ENCODE data around the gene DEFB112. TPM values are rescaled to one million over a fixed set of nuclear protein-coding genes. Genes with fewer than 3 reads are reported as not detected.
A peak's percentile ranks its signal among the peaks of the same experiment; 100 is the strongest.

Gene DEFB112
- total and polyA plus RNA-seq, 2 donors (not counting 1 experiment from before 2014, with no cell fraction given): not detected

DNA sequence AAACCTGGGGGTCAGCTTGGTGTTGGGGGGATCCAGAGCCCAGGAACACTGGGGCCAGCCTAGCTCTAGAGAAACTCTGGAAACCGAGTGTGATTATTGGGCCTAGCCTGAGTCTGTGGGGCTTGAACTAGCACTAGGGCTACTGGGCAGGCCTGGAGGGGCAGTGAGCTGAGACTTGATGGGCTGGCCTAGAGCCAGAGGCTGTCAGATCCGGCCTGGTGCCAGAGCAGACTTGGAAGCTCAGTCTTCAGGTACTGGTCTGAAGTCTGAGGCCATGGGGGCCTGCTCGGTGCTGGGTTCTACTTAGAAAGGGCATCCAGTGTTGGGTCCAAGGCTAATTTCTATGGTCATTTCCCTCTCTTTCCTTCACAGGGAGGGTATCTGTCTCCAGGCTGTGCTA lies 2.7 kb downstream of the DEFB112 start:
- Histone ChIP-seq H3K27ac (ENCODE audit: insufficient read depth, low read length) (no peak overlapping the region), H3K79me2 (ENCODE audit: control insufficient read depth, insufficient read depth, low read length) (no peaks in the 10 kb centered on the region), H4K20me1 (ENCODE audit: control insufficient read depth, extremely low read depth, insufficient read depth, low read length) (no peaks in the 10 kb centered on the region), H3K36me3 (ENCODE audit: control insufficient read depth, insufficient read depth, low read length) (no peaks in the 10 kb centered on the region), H3K9ac (ENCODE audit: insufficient read depth, low read length) (no peak overlapping the region), H2AFZ (ENCODE audit: low read length) (no peak overlapping the region), H3K4me1 (ENCODE audit: control insufficient read depth, extremely low read depth, insufficient read depth, low read length) (no peaks in the 10 kb centered on the region), H3K4me3 (replicated peaks in 1 of 4; ENCODE audit: control extremely low read depth in 1 of 4, insufficient read depth in 1 of 4, low read depth in 3 of 4, low read length in 4 of 4) (no peak overlapping the region), H3K27me3 (ENCODE audit: control insufficient read depth, insufficient read depth, low read length) (no peaks in the 10 kb centered on the region), H3K9me3 (ENCODE audit: control insufficient read depth, insufficient read depth, low read depth, low read length) (no peaks in the 10 kb centered on the region), H3K4me2 (ENCODE audit: extremely low read depth, insufficient read depth, low read length) (no peak overlapping the region)
- TF ChIP-seq EZH2 (IDR thresholded peaks at IDR 0.05; ENCODE audit: low read length, missing control alignments): no peak
- TF ChIP-seq, protein P1, sequence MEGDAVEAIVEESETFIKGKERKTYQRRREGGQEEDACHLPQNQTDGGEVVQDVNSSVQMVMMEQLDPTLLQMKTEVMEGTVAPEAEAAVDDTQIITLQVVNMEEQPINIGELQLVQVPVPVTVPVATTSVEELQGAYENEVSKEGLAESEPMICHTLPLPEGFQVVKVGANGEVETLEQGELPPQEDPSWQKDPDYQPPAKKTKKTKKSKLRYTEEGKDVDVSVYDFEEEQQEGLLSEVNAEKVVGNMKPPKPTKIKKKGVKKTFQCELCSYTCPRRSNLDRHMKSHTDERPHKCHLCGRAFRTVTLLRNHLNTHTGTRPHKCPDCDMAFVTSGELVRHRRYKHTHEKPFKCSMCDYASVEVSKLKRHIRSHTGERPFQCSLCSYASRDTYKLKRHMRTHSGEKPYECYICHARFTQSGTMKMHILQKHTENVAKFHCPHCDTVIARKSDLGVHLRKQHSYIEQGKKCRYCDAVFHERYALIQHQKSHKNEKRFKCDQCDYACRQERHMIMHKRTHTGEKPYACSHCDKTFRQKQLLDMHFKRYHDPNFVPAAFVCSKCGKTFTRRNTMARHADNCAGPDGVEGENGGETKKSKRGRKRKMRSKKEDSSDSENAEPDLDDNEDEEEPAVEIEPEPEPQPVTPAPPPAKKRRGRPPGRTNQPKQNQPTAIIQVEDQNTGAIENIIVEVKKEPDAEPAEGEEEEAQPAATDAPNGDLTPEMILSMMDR (conservative IDR thresholded peaks at IDR 0.05 in 1 of 2, IDR thresholded peaks at IDR 0.05 in 1 of 2; ENCODE audit: low read depth in 1 of 2, low read length in 2 of 2): no peak
- no peak for DNase-seq (ENCODE audit: low read depth in 2 of 2)

DNA sequence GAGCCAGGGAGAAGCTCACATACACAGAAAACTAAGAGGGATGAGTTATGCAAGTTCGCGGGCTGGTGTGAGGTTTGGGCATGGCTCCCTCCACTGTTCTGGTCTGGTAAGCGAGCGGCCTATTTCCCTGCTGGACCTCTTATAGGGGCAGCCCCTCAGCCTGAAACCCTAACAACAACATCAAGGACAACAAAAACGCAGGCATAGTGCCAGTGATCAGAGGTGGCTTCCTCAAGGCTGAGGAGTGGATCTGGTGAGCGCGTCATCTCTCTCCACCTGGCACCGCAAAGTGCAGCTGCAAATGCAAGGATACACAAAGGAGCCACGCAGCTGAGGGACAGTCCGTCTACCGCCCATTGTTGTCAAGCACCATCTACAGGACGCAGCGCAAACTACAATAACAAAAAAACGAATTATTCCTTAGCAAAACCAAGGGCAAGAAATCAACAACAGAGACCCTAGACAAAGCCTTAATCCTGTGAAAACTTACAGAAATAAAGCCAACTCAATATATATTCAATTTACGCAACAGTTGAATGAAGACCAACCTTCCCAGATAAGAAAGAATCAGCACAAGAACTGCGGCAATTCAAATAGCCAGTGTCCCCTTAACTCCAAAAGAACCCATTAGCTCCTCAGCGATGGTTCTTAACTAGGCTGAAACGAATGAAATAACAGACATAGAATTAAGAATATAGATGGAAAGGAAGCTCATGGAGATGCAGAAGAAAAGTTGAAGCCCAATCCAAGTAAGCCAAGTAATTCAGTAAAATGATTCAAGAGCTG lies 18.8 kb downstream of the DEFB112 start:
- Histone ChIP-seq H3K4me1 (ENCODE audit: control insufficient read depth, extremely low read depth, insufficient read depth, low read length) (no peaks in the 10 kb centered on the region), H3K4me3 (replicated peaks in 1 of 4; ENCODE audit: control extremely low read depth in 1 of 4, insufficient read depth in 1 of 4, low read depth in 3 of 4, low read length in 4 of 4) (no peak overlapping the region), H3K27me3 (ENCODE audit: control insufficient read depth, insufficient read depth, low read length) (no peaks in the 10 kb centered on the region), H3K4me2 (ENCODE audit: extremely low read depth, insufficient read depth, low read length) (no peak overlapping the region), H3K9ac (ENCODE audit: insufficient read depth, low read length) (no peak overlapping the region), H3K9me3 (ENCODE audit: control insufficient read depth, insufficient read depth, low read depth, low read length) (no peaks in the 10 kb centered on the region), H3K27ac (ENCODE audit: insufficient read depth, low read length) (no peak overlapping the region), H4K20me1 (ENCODE audit: control insufficient read depth, extremely low read depth, insufficient read depth, low read length) (no peaks in the 10 kb centered on the region), H2AFZ (ENCODE audit: low read length) (no peak overlapping the region), H3K36me3 (ENCODE audit: control insufficient read depth, insufficient read depth, low read length) (no peaks in the 10 kb centered on the region), H3K79me2 (ENCODE audit: control insufficient read depth, insufficient read depth, low read length) (no peaks in the 10 kb centered on the region)
- peak in 1 of 2 donors; percentile 21 for DNase-seq (ENCODE audit: low read depth in 2 of 2)
- TF ChIP-seq, protein P1 (conservative IDR thresholded peaks at IDR 0.05 in 1 of 2, IDR thresholded peaks at IDR 0.05 in 1 of 2; ENCODE audit: low read depth in 1 of 2, low read length in 2 of 2): peak in 1 of 2 donors; percentile 48
- TF ChIP-seq EZH2 (IDR thresholded peaks at IDR 0.05; ENCODE audit: low read length, missing control alignments): no peak

DNA sequence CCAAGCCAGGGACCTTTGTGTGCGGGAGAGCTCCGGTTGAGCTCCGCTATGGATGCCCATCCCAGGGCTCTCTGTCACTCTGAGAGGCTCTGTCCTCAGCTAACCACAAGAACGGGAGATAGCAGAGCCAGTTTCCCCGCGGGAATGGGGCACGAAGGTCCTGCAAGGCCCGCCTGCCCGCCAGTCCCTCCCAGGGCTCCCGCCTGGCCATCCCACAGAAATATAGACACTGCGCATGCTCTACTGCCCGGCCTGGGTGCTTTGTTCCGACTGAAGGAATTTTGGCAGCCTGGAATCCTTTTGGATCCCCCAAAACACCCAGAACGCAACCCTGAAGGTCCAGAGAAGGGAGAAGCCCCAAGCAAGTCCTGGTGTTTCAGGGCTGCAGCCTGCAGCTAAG lies 19.4 kb downstream of the DEFB112 start:
- H3K9me3 ChIP-seq (ENCODE audit: control insufficient read depth, insufficient read depth, low read depth, low read length): no peaks in the 10 kb centered on the region
- no peak for DNase-seq (ENCODE audit: low read depth in 2 of 2)
- no peak overlapping the region for H3K9ac ChIP-seq (ENCODE audit: insufficient read depth, low read length)
- no peaks in the 10 kb centered on the region for H3K4me1 ChIP-seq (ENCODE audit: control insufficient read depth, extremely low read depth, insufficient read depth, low read length)
- H4K20me1 ChIP-seq (ENCODE audit: control insufficient read depth, extremely low read depth, insufficient read depth, low read length): no peaks in the 10 kb centered on the region
- H3K27me3 ChIP-seq (ENCODE audit: control insufficient read depth, insufficient read depth, low read length): no peaks in the 10 kb centered on the region
- H3K4me3 ChIP-seq (replicated peaks in 1 of 4; ENCODE audit: control extremely low read depth in 1 of 4, insufficient read depth in 1 of 4, low read depth in 3 of 4, low read length in 4 of 4): no peak overlapping the region
- H3K36me3 ChIP-seq (ENCODE audit: control insufficient read depth, insufficient read depth, low read length): no peaks in the 10 kb centered on the region
- H3K4me2 ChIP-seq (ENCODE audit: extremely low read depth, insufficient read depth, low read length): no peak overlapping the region
- H3K27ac ChIP-seq (ENCODE audit: insufficient read depth, low read length): no peak overlapping the region
- TF ChIP-seq, protein P1 (conservative IDR thresholded peaks at IDR 0.05 in 1 of 2, IDR thresholded peaks at IDR 0.05 in 1 of 2; ENCODE audit: low read depth in 1 of 2, low read length in 2 of 2): no peak
- no peak for TF ChIP-seq EZH2 (IDR thresholded peaks at IDR 0.05; ENCODE audit: low read length, missing control alignments)
- H3K79me2 ChIP-seq (ENCODE audit: control insufficient read depth, insufficient read depth, low read length): no peaks in the 10 kb centered on the region
- H2AFZ ChIP-seq (ENCODE audit: low read length): no peak overlapping the region
